Liver (tissue), 9 donors: ENCODE results near the gene MYADML2. TPM values are rescaled to one million over a fixed set of nuclear protein-coding genes. Genes with fewer than 3 reads are reported as not detected.

ENCODE experiments used
- DNase-seq: peaks from one replicate; pipeline ENCODE4 v3.0.0-alpha.2; 2017; ENCODE audit warnings: low spot score
- H3K27ac ChIP-seq, 2 donors: one replicate each; pipeline ENCODE4 v1.7.0; 2013; ENCODE audit warnings: inconsistent platforms in 2 of 2, low read length in 2 of 2, control low read depth in 1 of 2, low read depth in 1 of 2, mild to moderate bottlenecking in 1 of 2
- H3K27me3 ChIP-seq, 4 donors: one replicate each; pipeline versions ENCODE4 v1.6.1 to v1.7.0; 2013; ENCODE audit warnings: low read length in 3 of 4, inconsistent platforms in 1 of 4, mild to moderate bottlenecking in 1 of 4, moderate library complexity in 1 of 4; ENCODE audit not compliant: control insufficient read depth in 4 of 4, insufficient read depth in 4 of 4
- H3K36me3 ChIP-seq, 4 donors: one replicate each; pipeline versions ENCODE4 v1.6.1 to v1.7.0; 2013; ENCODE audit warnings: low read length in 3 of 4, mild to moderate bottlenecking in 3 of 4, low read depth in 1 of 4, moderate library complexity in 1 of 4; ENCODE audit not compliant: control insufficient read depth in 4 of 4, insufficient read depth in 3 of 4
- H3K4me1 ChIP-seq, 4 donors: one replicate each; pipeline versions ENCODE4 v1.6.1 to v1.7.0; 2013; ENCODE audit warnings: low read length in 3 of 4, mild to moderate bottlenecking in 3 of 4, moderate library complexity in 1 of 4; ENCODE audit not compliant: control insufficient read depth in 4 of 4, insufficient read depth in 4 of 4
- H3K4me3 ChIP-seq, 3 donors: one replicate each; pipeline versions ENCODE4 v1.6.1 to v1.7.0; 2013; ENCODE audit warnings: low read length in 3 of 3, control low read depth in 1 of 3, low read depth in 1 of 3, mild to moderate bottlenecking in 1 of 3
- H3K9ac ChIP-seq, 2 donors: one replicate each; pipeline ENCODE4 v1.7.0; 2013; ENCODE audit warnings: low read length in 2 of 2, mild to moderate bottlenecking in 2 of 2, moderate library complexity in 2 of 2, control low read depth in 1 of 2, low read depth in 1 of 2
- H3K9me3 ChIP-seq, 4 donors: one replicate each; pipeline versions ENCODE4 v1.6.1 to v1.7.0; 2013; ENCODE audit warnings: low read length in 3 of 4; ENCODE audit not compliant: control insufficient read depth in 4 of 4
- EGR1 ChIP-seq, 2 donors: IDR thresholded peaks; 2 replicates each; pipeline ENCODE4 v1.6.1; 2016 to 2018; ENCODE audit warnings: antibody characterized with exemption in 2 of 2, low read depth in 2 of 2
- FOXA1 ChIP-seq: IDR thresholded peaks from 2 replicates; pipeline ENCODE4 v1.6.1; 2016; ENCODE audit warnings: antibody characterized with exemption
- FOXA2 ChIP-seq: IDR thresholded peaks from 2 replicates; pipeline ENCODE4 v1.6.1; 2016; ENCODE audit warnings: antibody characterized with exemption
- GABPA ChIP-seq, 2 donors: IDR thresholded peaks in 1 of 2; conservative IDR thresholded peaks in 1 of 2; 2 replicates each; pipeline ENCODE4 v1.6.1; 2016; ENCODE audit warnings: antibody characterized with exemption in 2 of 2, mild to moderate bottlenecking in 1 of 2, moderate library complexity in 1 of 2
- HNF4G ChIP-seq: IDR thresholded peaks from 2 replicates; pipeline ENCODE4 v1.6.1; 2016; ENCODE audit warnings: antibody characterized with exemption
- JUND ChIP-seq, 2 donors: IDR thresholded peaks; 2 replicates each; pipeline ENCODE4 v1.6.1; 2016; ENCODE audit warnings: antibody characterized with exemption in 2 of 2
- NR2F2 ChIP-seq: IDR thresholded peaks from 2 replicates; pipeline ENCODE4 v1.6.1; 2016; ENCODE audit warnings: antibody characterized with exemption
- RXRA ChIP-seq, 2 donors: IDR thresholded peaks; 2 replicates each; pipeline ENCODE4 v1.6.1; 2017 to 2018; ENCODE audit warnings: antibody characterized with exemption in 2 of 2, mild to moderate bottlenecking in 1 of 2
- TAF1 ChIP-seq: conservative IDR thresholded peaks from 2 replicates; pipeline ENCODE4 v1.6.1; 2016; ENCODE audit warnings: antibody characterized with exemption, mild to moderate bottlenecking
- YY1 ChIP-seq: IDR thresholded peaks from 2 replicates; pipeline ENCODE4 v1.6.1; 2016; ENCODE audit warnings: antibody characterized with exemption, mild to moderate bottlenecking
- WGBS: extraction: QIAGEN DNeasy Blood & Tissue Kit; methylation state at CpG from one replicate; pipeline ENCODE4 v1.1.7; 2013; 5-methylcytosine and 5-hydroxymethylcytosine counted together
- polyA plus RNA-seq, 2 donors: library from polyadenylated mRNA; stranded (reverse) in 1 of 2; unstranded in 1 of 2; fragments of 200-250 nt in 1 of 2; fragments of >200 nt in 1 of 2; fragmentation: Nextera tagmentation in 1 of 2; extraction: Ambion mirVana in 1 of 2; gene quantifications; one replicate each; pipeline versions ENCODE4 v1.2.1 to v1.2.3, GENCODE V29; 2013 to 2015
- total RNA-seq, 2 donors: library from RNA; depleted of rRNA; stranded (reverse); fragments of >200 nt; gene quantifications; one replicate each; pipeline ENCODE4 v1.2.3, GENCODE V29; 2014
- TF ChIP-seq, protein P1 (sequence below): IDR thresholded peaks from 2 replicates; pipeline ENCODE4 v1.6.1; 2016; ENCODE audit warnings: antibody characterized with exemption
- TF ChIP-seq, protein P2 (sequence below): IDR thresholded peaks from 2 replicates; pipeline ENCODE4 v1.6.1; 2016; ENCODE audit warnings: antibody characterized with exemption, mild to moderate bottlenecking
- TF ChIP-seq, protein P3 (sequence below): IDR thresholded peaks from 2 replicates; pipeline ENCODE4 v1.6.1; 2016; ENCODE audit warnings: antibody characterized with exemption
- TF ChIP-seq, protein P4 (sequence below): IDR thresholded peaks from 2 replicates; pipeline ENCODE4 v1.6.1; 2016; ENCODE audit warnings: antibody characterized with exemption
- TF ChIP-seq, protein P5 (sequence below): fragments of 150-350 bp; IDR thresholded peaks from 2 replicates; pipeline ENCODE4 v1.5.1; 2017; ENCODE audit warnings: improper control_type of control experiment, low read depth, low read length; ENCODE audit not compliant: missing input control
- donor health status: healthy.
- donor health status: healthy.
- donor health status: healthy.
- donor health status: healthy.
- donor health status: healthy.

MYADML2 gene
- total and polyA plus RNA-seq, 4 donors: not detected

DNA sequence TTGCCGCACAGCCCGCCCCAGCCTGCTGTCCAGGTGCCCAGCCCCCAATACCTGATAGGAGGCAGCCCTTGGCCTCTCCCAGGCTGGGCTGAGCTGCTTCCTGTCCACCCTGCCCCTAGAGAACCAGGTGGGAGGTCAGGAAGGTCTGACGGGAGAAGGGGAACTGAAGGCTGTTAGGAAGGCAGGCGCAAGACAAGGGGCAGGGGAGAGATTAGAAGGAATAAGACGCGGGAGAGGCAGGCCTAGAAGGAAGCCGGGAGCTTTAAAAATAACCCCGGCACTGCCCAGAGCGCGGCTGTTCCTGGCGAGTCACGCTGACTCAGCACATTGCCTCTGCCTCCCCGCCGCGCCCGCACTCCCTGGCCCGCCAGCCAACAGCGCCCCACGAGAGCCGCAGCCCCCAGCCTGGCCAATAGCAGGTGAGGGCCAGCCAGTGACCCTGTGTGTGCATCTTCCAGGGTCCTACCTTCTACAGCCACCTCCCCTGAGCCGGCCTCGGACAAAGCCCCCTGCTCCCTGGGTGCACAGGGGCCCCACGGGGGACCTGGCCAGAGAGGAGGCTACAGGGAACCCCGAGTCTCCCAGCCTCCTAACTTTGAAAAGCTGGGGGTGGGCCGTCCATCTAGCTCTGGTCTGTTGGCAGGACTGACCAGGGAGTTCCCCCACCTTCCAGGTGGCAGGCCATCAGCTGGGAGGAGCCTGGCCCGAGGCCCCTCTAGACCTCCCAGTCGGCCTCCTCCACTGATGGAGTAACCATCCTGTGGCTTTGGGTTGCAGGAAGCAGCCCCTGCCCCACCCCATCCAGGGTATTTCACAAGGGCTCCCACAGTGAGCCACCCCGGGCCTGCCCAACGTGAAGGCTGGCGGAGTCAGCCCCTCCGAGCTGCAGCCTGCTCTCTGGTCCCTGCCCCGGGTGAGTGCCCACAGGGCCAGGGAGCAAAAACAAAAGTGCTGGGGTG, 23.5 kb downstream of the MYADML2 start:
- Histone ChIP-seq H3K36me3 (peaks cover 0 to 7% (median 4%) of the 10 kb centered on the region in 4 donors), H3K4me3 (peak overlapping the region in 2 of 3 donors; percentile 39 to 40), H3K27ac (peak overlapping the region; percentile 71), H3K27me3 (no peaks in the 10 kb centered on the region), H3K9me3 (no peaks in the 10 kb centered on the region), H3K4me1 (peaks cover 34 to 67% (median 51%) of the 10 kb centered on the region in 4 donors), H3K9ac (peak overlapping the region in 1 of 2 donors; percentile 35)
- no peak for TF ChIP-seq JUND (IDR thresholded peaks at IDR 0.05)
- peak in 1 of 2 donors; percentile 27 for TF ChIP-seq RXRA (IDR thresholded peaks at IDR 0.05)
- no peak for TF ChIP-seq NR2F2
- TF ChIP-seq, protein P1, sequence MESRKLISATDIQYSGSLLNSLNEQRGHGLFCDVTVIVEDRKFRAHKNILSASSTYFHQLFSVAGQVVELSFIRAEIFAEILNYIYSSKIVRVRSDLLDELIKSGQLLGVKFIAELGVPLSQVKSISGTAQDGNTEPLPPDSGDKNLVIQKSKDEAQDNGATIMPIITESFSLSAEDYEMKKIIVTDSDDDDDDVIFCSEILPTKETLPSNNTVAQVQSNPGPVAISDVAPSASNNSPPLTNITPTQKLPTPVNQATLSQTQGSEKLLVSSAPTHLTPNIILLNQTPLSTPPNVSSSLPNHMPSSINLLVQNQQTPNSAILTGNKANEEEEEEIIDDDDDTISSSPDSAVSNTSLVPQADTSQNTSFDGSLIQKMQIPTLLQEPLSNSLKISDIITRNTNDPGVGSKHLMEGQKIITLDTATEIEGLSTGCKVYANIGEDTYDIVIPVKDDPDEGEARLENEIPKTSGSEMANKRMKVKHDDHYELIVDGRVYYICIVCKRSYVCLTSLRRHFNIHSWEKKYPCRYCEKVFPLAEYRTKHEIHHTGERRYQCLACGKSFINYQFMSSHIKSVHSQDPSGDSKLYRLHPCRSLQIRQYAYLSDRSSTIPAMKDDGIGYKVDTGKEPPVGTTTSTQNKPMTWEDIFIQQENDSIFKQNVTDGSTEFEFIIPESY: no peak
- TF ChIP-seq, protein P2, sequence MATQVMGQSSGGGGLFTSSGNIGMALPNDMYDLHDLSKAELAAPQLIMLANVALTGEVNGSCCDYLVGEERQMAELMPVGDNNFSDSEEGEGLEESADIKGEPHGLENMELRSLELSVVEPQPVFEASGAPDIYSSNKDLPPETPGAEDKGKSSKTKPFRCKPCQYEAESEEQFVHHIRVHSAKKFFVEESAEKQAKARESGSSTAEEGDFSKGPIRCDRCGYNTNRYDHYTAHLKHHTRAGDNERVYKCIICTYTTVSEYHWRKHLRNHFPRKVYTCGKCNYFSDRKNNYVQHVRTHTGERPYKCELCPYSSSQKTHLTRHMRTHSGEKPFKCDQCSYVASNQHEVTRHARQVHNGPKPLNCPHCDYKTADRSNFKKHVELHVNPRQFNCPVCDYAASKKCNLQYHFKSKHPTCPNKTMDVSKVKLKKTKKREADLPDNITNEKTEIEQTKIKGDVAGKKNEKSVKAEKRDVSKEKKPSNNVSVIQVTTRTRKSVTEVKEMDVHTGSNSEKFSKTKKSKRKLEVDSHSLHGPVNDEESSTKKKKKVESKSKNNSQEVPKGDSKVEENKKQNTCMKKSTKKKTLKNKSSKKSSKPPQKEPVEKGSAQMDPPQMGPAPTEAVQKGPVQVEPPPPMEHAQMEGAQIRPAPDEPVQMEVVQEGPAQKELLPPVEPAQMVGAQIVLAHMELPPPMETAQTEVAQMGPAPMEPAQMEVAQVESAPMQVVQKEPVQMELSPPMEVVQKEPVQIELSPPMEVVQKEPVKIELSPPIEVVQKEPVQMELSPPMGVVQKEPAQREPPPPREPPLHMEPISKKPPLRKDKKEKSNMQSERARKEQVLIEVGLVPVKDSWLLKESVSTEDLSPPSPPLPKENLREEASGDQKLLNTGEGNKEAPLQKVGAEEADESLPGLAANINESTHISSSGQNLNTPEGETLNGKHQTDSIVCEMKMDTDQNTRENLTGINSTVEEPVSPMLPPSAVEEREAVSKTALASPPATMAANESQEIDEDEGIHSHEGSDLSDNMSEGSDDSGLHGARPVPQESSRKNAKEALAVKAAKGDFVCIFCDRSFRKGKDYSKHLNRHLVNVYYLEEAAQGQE: no peak
- TF ChIP-seq GABPA (IDR thresholded peaks at IDR 0.05 in 1 of 2, conservative IDR thresholded peaks at IDR 0.05 in 1 of 2): no peak
- peak; percentile 13 for TF ChIP-seq YY1
- no peak for TF ChIP-seq TAF1
- TF ChIP-seq FOXA1: no peak
- no peak for TF ChIP-seq EGR1 (IDR thresholded peaks at IDR 0.05; ENCODE audit: low read depth in 2 of 2)
- TF ChIP-seq, protein P3, sequence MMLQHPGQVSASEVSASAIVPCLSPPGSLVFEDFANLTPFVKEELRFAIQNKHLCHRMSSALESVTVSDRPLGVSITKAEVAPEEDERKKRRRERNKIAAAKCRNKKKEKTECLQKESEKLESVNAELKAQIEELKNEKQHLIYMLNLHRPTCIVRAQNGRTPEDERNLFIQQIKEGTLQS: no peak
- TF ChIP-seq, protein P4, sequence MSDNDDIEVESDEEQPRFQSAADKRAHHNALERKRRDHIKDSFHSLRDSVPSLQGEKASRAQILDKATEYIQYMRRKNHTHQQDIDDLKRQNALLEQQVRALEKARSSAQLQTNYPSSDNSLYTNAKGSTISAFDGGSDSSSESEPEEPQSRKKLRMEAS: no peak
- TF ChIP-seq, protein P5, sequence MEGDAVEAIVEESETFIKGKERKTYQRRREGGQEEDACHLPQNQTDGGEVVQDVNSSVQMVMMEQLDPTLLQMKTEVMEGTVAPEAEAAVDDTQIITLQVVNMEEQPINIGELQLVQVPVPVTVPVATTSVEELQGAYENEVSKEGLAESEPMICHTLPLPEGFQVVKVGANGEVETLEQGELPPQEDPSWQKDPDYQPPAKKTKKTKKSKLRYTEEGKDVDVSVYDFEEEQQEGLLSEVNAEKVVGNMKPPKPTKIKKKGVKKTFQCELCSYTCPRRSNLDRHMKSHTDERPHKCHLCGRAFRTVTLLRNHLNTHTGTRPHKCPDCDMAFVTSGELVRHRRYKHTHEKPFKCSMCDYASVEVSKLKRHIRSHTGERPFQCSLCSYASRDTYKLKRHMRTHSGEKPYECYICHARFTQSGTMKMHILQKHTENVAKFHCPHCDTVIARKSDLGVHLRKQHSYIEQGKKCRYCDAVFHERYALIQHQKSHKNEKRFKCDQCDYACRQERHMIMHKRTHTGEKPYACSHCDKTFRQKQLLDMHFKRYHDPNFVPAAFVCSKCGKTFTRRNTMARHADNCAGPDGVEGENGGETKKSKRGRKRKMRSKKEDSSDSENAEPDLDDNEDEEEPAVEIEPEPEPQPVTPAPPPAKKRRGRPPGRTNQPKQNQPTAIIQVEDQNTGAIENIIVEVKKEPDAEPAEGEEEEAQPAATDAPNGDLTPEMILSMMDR: no peak
- no peak for TF ChIP-seq HNF4G
- no peak for TF ChIP-seq FOXA2
- 19% methylated on average over 32 of the region's 32 CpGs for WGBS
- peak; percentile 91 for DNase-seq
